Vagina (tissue), 2 donors: ENCODE results near the gene TSHZ3. TPM values are rescaled to one million over a fixed set of nuclear protein-coding genes. Genes with fewer than 3 reads are reported as not detected.

ENCODE experiments used
- DNase-seq, 2 donors: peaks; one replicate each; pipeline ENCODE4 v3.0.0-alpha.2; 2017; ENCODE audit errors: extremely low spot score in 2 of 2
- H3K27ac ChIP-seq: fragments of 200-600 bp; sonication (generic); one replicate; pipeline ENCODE4 v1.5.1; 2019
- H3K27me3 ChIP-seq: fragments of 200-600 bp; sonication (generic); one replicate; pipeline ENCODE4 v1.5.1; 2019
- H3K36me3 ChIP-seq, 2 donors: fragments of 200-600 bp; sonication (generic); one replicate each; pipeline ENCODE4 v1.5.1; 2017 to 2019
- H3K4me1 ChIP-seq: fragments of 200-600 bp; sonication (generic); one replicate; pipeline ENCODE4 v1.5.1; 2019
- H3K4me3 ChIP-seq, 2 donors: fragments of 200-600 bp; sonication (generic); 1 replicate in 1 of 2; 2 replicates in 1 of 2; pipeline ENCODE4 v1.5.1; 2016 to 2019
- H3K9me3 ChIP-seq: fragments of 200-600 bp; sonication (generic); one replicate; pipeline ENCODE4 v1.5.1; 2019
- CTCF ChIP-seq, 3 experiments: fragments of 450-650 bp in 2 of 3; fragments of 200-600 bp in 1 of 3; sonication (generic) in 1 of 3; IDR thresholded peaks; one replicate each; pipeline ENCODE4 v1.5.1; 2017 to 2019; ENCODE audit warnings: antibody characterized with exemption in 3 of 3, mild to moderate bottlenecking in 2 of 3, moderate library complexity in 2 of 3
- POLR2A ChIP-seq, 2 donors: fragments of 450-650 bp; IDR thresholded peaks; one replicate each; pipeline ENCODE4 v1.6.1; 2017; ENCODE audit warnings: antibody characterized with exemption in 2 of 2, mild to moderate bottlenecking in 2 of 2, moderate library complexity in 2 of 2
- POLR2AphosphoS5 ChIP-seq, 2 donors: sonication (generic); formaldehyde crosslinking; IDR thresholded peaks; one replicate each; pipeline ENCODE4 v1.9.0; 2017; ENCODE audit warnings: antibody characterized with exemption in 2 of 2, mild to moderate bottlenecking in 2 of 2, low read depth in 1 of 2; ENCODE audit not compliant: insufficient read depth in 1 of 2
- intact Hi-C: fragments of 100-400 bp; cut with DNase I; formaldehyde crosslinking; loops from one replicate; pipeline ENCODE4 v1.15.1; 2023
- total RNA-seq: library from RNA; depleted of rRNA; stranded (reverse); fragments of >200 nt; gene quantifications from one replicate; pipeline ENCODE4 v1.2.3, GENCODE V29; 2016

Gene TSHZ3
- total RNA-seq, 1 donor from 2014 or later: 13.5 TPM

- TF ChIP-seq POLR2AphosphoS5 (IDR thresholded peaks at IDR 0.05; ENCODE audit: insufficient read depth in 1 of 2, low read depth in 1 of 2): no peak
- TF ChIP-seq POLR2A (IDR thresholded peaks at IDR 0.05): no peak
- no peak for TF ChIP-seq CTCF (IDR thresholded peaks at IDR 0.05)
- Histone ChIP-seq H3K27me3 (no peaks in the 10 kb centered on the region), H3K4me3 (no peak overlapping the region), H3K27ac (no peak overlapping the region), H3K9me3 (no peaks in the 10 kb centered on the region), H3K4me1 (peaks cover 16% of the 10 kb centered on the region), H3K36me3 (peaks cover 0 to 20% of the 10 kb centered on the region in 2 donors)
- intact Hi-C loops: no loop called here
- no peak for DNase-seq
These were observed 66.9 kb downstream of the TSHZ3 start for GRCh38 chr19:31282346-31282745.

GRCh38 chr19:31280287-31281006 lies 68.8 kb downstream of the TSHZ3 start:
- H3K4me3 ChIP-seq: no peak overlapping the region
- intact Hi-C loops: no loop called here
- peaks cover 0 to 21% of the 10 kb centered on the region in 2 donors for H3K36me3 ChIP-seq
- no peak overlapping the region for H3K27ac ChIP-seq
- no peak for DNase-seq
- H3K4me1 ChIP-seq: no peaks in the 10 kb centered on the region
- TF ChIP-seq POLR2AphosphoS5 (IDR thresholded peaks at IDR 0.05; ENCODE audit: insufficient read depth in 1 of 2, low read depth in 1 of 2) (no peak), CTCF (IDR thresholded peaks at IDR 0.05) (no peak), POLR2A (IDR thresholded peaks at IDR 0.05) (no peak)
- H3K27me3 ChIP-seq: no peaks in the 10 kb centered on the region
- no peaks in the 10 kb centered on the region for H3K9me3 ChIP-seq

GRCh38 chr19:31279436-31279765 lies 69.8 kb downstream of the TSHZ3 start:
- intact Hi-C loops: no loop called here
- Histone ChIP-seq H3K4me3 (no peak overlapping the region), H3K36me3 (peaks cover 0 to 21% of the 10 kb centered on the region in 2 donors), H3K27me3 (no peaks in the 10 kb centered on the region), H3K9me3 (no peaks in the 10 kb centered on the region), H3K27ac (no peak overlapping the region), H3K4me1 (no peaks in the 10 kb centered on the region)
- no peak for TF ChIP-seq POLR2A (IDR thresholded peaks at IDR 0.05)
- TF ChIP-seq POLR2AphosphoS5 (IDR thresholded peaks at IDR 0.05; ENCODE audit: insufficient read depth in 1 of 2, low read depth in 1 of 2): no peak
- TF ChIP-seq CTCF (IDR thresholded peaks at IDR 0.05): no peak
- no peak for DNase-seq

GRCh38 chr19:31278555-31279435 lies 70.4 kb downstream of the TSHZ3 start:
- Histone ChIP-seq H3K36me3 (peaks cover 0 to 21% of the 10 kb centered on the region in 2 donors), H3K27ac (no peak overlapping the region), H3K9me3 (no peaks in the 10 kb centered on the region), H3K4me3 (no peak overlapping the region), H3K4me1 (no peaks in the 10 kb centered on the region), H3K27me3 (no peaks in the 10 kb centered on the region)
- no peak for TF ChIP-seq POLR2AphosphoS5 (IDR thresholded peaks at IDR 0.05; ENCODE audit: insufficient read depth in 1 of 2, low read depth in 1 of 2)
- TF ChIP-seq POLR2A (IDR thresholded peaks at IDR 0.05): no peak
- intact Hi-C loops: no loop called here
- no peak for DNase-seq

- Histone ChIP-seq H3K4me3 (no peak overlapping the region), H3K4me1 (no peaks in the 10 kb centered on the region), H3K36me3 (peaks cover 0 to 21% of the 10 kb centered on the region in 2 donors), H3K9me3 (no peaks in the 10 kb centered on the region), H3K27ac (no peak overlapping the region), H3K27me3 (no peaks in the 10 kb centered on the region)
- intact Hi-C loops: no loop called here
- DNase-seq: no peak
- no peak for TF ChIP-seq CTCF (IDR thresholded peaks at IDR 0.05)
- TF ChIP-seq POLR2A (IDR thresholded peaks at IDR 0.05): no peak
- no peak for TF ChIP-seq POLR2AphosphoS5 (IDR thresholded peaks at IDR 0.05; ENCODE audit: insufficient read depth in 1 of 2, low read depth in 1 of 2)
These were observed 71.7 kb downstream of the TSHZ3 start for GRCh38 chr19:31277516-31277915.
